Suprapubic skin (tissue), 3 donors: Measurements from ENCODE around the gene MS4A5.

Experiments used
- POLR2A ChIP-seq, 2 donors: fragments of 450-650 bp; IDR thresholded peaks; one replicate each; pipeline ENCODE4 v1.6.1; 2017; ENCODE audit warnings: antibody characterized with exemption in 2 of 2, mild to moderate bottlenecking in 2 of 2, moderate library complexity in 2 of 2
- TF ChIP-seq, protein P1 (sequence below), 2 donors: fragments of 200-600 bp in 1 of 2; fragments of 450-650 bp in 1 of 2; sonication (generic) in 1 of 2; IDR thresholded peaks; one replicate each; pipeline ENCODE4 v1.5.1; 2016 to 2019; ENCODE audit warnings: antibody characterized with exemption in 2 of 2, mild to moderate bottlenecking in 1 of 2, moderate library complexity in 1 of 2

GRCh38 chr11:60447846-60448245, 18.5 kb downstream of the MS4A5 start:
- no peak for TF ChIP-seq POLR2A (IDR thresholded peaks at IDR 0.05)
- TF ChIP-seq, protein P1, sequence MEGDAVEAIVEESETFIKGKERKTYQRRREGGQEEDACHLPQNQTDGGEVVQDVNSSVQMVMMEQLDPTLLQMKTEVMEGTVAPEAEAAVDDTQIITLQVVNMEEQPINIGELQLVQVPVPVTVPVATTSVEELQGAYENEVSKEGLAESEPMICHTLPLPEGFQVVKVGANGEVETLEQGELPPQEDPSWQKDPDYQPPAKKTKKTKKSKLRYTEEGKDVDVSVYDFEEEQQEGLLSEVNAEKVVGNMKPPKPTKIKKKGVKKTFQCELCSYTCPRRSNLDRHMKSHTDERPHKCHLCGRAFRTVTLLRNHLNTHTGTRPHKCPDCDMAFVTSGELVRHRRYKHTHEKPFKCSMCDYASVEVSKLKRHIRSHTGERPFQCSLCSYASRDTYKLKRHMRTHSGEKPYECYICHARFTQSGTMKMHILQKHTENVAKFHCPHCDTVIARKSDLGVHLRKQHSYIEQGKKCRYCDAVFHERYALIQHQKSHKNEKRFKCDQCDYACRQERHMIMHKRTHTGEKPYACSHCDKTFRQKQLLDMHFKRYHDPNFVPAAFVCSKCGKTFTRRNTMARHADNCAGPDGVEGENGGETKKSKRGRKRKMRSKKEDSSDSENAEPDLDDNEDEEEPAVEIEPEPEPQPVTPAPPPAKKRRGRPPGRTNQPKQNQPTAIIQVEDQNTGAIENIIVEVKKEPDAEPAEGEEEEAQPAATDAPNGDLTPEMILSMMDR (IDR thresholded peaks at IDR 0.05), result no peak
